ENCODE measurements around the gene GOLT1B. TPM values are rescaled to one million over a fixed set of nuclear protein-coding genes. Genes with fewer than 3 reads are reported as not detected.

GOLT1B gene
- total RNA-seq, 1 experiment from 2014 or later: 53.9 TPM

Other genes starting within 250 kb of the GOLT1B start
- not detected in 2 replicates for gene SLCO1A2, start 166.9 kb upstream of the GOLT1B start, total RNA-seq (2014; rRNA removed; shearing (Covaris generic); ENCODE audit: low replicate concordance)
- not detected in 2 replicates for gene IAPP, start 128.9 kb upstream of the GOLT1B start, total RNA-seq (2014; rRNA removed; shearing (Covaris generic); ENCODE audit: low replicate concordance)
- gene PYROXD1, start 64.1 kb upstream of the GOLT1B start, total RNA-seq (2014; rRNA removed; shearing (Covaris generic); ENCODE audit: low replicate concordance): 17.2 and 26.9 TPM in 2 replicates
- gene RECQL, start 154 bp upstream of the GOLT1B start, total RNA-seq (2014; rRNA removed; shearing (Covaris generic); ENCODE audit: low replicate concordance): 44.5 and 47.2 TPM in 2 replicates
- 327 and 787 TPM in 2 replicates for gene SPX, start 24.5 kb downstream of the GOLT1B start, total RNA-seq (2014; rRNA removed; shearing (Covaris generic); ENCODE audit: low replicate concordance)
- not detected in 2 replicates for gene GYS2, start 103.1 kb downstream of the GOLT1B start, total RNA-seq (2014; rRNA removed; shearing (Covaris generic); ENCODE audit: low replicate concordance)
- gene LDHB, start 156.1 kb downstream of the GOLT1B start, total RNA-seq (2014; rRNA removed; shearing (Covaris generic); ENCODE audit: low replicate concordance): 848 and 1,058 TPM in 2 replicates

All from Karpas-422 (cell line).